ENCODE results near the gene CLP1.
A peak's percentile ranks its signal among the peaks of the same experiment; 100 is the strongest.
"Not testable (repeated sequence)": the region's sequence is repeated elsewhere in the genome, so short reads cannot be mapped to it uniquely, and the experiment has no call there.

CLP1 gene

DNA sequence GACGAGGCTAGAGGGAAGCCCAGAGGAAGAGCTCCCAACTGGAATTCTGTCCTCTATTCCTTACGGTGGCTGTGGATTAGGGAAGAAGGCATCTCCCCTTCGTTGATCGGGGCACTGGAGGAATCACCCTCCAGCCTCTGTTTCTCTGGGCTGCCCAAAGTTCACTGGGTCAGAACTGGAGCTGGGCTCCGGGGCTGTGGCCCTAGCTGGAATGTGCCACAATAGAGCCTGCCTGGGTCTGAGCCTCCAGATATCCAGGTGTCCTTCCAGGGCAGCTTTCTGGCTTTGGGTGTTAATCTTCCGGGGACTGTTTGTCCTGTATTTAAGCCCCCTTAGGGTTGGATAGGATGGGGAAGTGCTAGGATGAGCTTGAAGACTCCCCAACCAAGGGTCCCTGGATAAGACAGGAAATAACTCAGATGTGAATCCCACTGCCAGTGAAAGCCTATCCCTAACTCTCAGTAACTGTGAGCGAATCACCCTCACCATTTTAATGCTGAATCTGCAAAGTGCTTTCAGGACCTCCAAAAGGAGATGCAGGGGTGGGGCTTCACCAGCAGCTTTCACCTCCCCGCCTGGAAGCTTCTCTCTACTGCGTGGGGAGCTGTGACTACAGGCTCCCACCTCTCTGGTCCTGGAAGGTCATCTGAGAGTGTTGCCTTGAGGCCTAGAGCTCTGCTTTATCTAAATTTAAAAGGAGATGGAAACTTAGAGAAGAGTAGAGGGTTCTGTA lies 17.3 kb upstream of the CLP1 start:
- peak overlapping the region; percentile 59 for H3K4me3 ChIP-seq (ENCODE audit: low read depth, low read length)

DNA sequence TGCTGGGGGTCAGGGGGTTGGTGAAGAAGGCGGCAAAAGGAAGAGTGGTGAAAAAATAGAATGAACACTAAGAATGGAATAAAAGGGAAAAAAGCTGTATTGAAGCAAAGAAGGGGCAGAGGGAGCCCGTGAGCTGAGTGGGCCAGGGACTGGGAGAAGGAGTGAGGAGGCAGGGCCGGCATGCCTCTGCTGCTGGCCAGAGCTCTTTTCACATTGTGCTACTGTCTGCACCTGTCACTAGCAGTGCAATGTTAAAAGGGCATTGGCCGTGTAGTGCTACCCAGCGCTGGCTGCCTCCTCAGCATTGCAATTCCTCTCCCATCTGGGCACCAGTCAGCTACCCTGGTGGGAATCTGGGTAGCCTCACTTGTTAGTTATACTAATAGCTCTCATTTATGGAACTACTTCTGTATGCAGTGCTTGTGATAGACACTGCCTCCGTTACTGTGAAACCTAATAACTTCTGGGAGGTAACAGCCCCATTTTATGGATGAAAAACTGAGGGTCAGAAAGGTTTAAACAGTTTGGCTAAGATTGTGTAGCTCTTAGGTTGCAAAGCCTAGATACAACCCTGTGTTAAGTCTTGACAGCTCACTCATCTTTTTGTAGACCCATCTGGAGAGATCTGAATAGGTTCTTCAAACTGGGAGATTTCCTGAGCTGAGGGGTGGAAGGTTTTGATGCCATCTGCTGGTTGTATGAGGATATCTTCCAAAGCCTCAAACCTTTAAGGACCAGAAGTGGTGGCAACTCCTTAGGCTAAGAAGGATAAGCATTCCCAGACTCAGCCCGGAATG lies 16.4 kb upstream of the CLP1 start:
- H3K4me3 ChIP-seq (ENCODE audit: low read depth, low read length): no peak overlapping the region

DNA sequence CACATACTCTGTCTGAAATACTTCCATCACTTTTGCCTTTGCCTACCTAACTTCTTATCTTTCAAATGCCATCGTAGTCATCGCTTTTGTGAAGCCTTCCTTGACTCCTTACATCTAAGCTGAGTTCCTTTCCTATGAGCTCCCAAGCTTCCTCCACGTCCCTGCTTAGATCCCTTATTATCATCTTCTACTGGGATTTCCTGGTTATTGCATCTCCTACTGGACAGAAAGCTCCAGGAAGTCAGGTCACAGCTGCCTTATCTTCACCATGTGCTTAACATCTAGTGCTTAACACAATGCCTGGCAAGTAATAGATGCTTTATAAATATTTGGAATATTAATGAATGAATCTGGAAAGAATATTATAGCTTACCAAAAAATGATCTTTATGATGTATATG lies 13.8 kb upstream of the CLP1 start:
- no peak overlapping the region for H3K4me3 ChIP-seq (ENCODE audit: low read depth, low read length)

DNA sequence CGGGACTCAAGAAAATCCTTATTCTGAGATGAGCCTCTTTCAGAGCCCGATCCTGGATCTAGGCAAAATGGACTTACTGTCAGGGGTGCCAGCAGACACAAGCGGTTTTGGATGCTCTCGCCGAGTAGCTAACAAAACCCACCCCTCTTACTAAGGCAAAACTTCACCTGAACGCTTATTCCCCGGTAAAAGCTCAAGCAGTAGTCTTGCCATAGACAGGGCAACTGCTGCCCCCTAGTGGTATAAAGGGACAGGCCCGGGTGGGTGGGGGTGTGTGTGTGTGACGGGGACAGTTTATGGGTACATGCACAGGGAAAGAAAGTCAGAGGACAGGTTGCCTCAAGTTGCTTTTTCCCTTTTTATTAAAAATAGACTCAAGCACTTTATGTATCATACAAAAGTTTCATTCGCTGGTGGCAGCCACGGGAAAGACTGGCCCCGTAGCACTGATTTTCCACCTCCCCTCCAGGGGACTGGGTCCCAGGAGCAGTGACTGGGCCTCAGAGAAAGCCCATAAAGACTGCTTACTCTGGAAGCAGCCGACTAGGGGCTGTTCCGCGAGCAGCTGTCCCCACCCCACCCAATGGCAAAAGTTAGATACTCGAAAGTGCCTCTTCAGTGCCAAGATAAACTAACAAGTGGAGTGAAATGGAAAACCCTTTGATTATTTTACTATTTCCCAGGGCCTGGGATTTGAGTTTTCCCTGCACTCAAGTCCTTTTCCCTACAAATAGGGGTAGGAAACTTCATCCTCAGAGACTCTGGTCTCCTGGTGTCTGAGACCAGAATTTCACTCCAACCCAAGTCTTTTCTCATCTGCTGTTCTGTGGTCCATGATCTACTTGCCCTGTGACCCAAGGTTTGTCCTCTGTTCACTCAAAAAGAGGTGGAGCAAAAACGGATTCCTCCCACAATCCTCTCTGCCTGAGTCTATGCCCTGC lies 12.5 kb upstream of the CLP1 start:
- H3K4me3 ChIP-seq (ENCODE audit: low read depth, low read length): no peak overlapping the region

DNA sequence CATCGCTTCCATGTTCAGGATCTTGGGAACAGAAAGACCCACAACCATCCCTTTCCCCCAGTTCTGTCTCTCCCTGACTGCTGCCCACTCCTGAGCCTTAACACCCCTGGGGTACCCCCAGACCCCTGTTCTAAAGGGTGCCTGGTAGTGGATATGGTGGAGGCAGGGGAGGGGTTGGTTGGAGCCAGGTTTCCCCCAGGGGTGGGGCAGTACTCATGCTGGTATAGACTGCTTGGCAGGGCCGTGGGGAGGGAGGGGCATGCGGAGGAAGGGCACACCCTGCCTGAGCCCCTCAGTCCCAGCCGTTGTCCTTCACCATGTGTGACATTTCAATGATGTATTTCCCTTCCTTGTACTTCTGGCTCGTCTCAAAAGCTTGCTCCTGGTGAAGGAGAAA lies 11.9 kb upstream of the CLP1 start:
- H3K4me3 ChIP-seq (ENCODE audit: low read depth, low read length): no peak overlapping the region

DNA sequence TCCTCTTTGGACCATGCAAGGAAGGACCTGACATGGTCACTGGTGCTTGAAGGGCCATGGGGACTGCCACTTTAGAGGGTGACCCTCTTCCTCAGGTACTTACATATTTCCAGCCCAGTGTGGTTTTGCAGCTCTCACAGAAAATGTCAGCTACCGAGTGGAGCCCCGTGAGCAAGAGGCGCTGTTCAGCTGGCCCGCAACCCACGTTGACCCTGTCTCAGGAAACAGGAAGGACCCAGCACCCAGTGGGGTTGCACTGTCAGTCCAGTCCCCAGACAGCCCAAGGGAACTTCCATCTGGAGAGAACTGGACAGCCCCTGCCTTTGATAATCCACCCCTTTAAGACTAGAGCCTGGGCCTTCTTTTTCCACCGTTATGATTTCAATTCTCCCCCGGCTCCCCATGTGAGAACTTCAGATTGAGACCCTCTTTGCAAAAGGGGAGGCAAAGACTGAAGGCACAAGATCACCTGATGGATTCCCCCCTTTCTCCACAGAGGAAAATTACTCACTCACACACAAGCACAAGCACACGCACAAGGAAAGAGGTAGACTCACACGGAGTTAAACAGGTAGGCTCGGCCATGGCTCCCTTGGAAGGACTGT lies 11.3 kb upstream of the CLP1 start:
- no peak overlapping the region for H3K4me3 ChIP-seq (ENCODE audit: low read depth, low read length)

DNA sequence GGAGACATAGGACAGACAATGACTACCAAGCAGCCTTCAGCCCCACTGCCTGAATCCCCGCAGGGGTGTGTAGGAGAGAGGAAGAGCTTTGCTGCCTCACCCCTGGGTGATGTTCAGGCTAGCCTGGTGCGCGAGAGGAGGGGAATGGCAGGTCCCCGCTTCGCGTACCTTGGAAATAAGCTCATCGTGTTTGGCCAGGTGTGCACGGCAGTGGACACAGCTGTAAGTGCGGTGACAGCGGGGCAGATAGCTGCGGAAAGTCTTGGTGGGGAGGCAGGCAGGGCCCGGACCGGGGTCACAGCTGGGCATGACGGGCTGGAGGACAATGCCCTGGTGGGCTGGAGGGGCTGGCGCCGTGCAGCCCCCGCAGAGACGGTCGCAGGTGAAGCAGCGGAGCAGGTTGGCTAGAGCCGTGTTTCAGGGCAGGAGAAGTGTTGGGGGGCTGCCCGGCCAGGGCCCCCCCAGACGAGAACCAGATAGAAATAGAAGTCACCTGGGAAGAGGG lies 10.7 kb upstream of the CLP1 start:
- no peak overlapping the region for H3K4me3 ChIP-seq (ENCODE audit: low read depth, low read length)

DNA sequence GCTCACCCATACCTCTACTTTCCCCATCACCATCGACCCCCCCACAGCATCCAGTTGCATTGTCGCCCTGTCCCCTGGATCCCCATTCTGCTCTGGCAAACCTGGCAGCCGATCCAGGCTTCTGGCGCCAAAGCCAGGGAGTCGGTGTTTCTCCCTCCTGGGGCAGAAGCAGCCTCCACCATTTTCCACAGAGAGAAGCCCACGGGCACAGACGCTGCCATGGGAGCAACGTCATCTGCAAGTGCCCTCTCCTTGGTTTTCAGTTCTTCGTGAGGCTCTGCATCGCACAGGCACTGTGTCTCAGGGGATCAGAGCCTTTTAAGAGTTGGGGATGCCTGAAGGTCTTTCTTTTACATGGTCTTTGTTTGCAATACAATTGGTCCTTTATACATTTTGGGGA lies 10.2 kb upstream of the CLP1 start:
- no peak overlapping the region for H3K4me3 ChIP-seq (ENCODE audit: low read depth, low read length)

DNA sequence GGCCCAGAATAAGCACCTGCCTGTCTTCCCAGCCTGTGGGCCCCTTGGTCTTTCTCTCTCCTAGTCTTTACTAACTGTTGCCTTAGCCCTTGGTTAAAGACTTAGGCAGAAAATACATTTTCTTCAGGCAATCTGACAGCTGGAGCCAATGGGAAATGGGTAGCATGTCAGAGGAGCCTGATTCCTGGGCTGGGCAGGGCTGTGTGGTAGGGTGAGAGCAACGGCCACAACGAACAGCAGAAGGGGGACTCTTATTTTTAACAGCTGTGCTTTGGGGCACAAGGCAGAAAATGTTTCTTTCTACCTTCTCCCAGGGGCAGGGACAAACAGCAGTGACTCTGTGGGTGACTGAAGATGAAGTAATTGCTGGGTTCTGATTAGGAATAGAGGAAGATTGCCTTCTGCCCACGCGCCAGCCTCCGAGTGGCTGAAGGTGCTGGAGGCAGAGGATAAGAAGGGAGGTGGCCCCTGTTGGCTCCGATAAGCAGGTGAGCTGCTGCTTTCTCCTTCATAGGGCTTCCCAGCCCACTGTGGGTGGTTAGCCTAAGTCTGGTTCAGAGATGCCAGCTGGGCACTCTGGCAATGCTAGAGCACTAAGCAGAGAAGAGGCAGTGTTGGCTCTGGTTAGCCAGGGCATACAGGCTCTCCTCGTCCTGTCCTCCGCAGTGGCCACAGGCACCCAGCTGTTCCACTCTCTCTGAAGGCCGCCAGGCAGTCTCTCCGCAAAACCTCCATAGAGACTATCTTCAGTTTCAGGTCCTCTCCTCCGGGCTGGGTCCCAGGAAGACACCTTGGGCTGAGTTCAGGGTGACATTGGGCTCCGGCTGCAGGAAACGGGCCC lies 9.4 kb upstream of the CLP1 start:
- H3K4me3 ChIP-seq (ENCODE audit: low read depth, low read length): peak overlapping the region; percentile 25

DNA sequence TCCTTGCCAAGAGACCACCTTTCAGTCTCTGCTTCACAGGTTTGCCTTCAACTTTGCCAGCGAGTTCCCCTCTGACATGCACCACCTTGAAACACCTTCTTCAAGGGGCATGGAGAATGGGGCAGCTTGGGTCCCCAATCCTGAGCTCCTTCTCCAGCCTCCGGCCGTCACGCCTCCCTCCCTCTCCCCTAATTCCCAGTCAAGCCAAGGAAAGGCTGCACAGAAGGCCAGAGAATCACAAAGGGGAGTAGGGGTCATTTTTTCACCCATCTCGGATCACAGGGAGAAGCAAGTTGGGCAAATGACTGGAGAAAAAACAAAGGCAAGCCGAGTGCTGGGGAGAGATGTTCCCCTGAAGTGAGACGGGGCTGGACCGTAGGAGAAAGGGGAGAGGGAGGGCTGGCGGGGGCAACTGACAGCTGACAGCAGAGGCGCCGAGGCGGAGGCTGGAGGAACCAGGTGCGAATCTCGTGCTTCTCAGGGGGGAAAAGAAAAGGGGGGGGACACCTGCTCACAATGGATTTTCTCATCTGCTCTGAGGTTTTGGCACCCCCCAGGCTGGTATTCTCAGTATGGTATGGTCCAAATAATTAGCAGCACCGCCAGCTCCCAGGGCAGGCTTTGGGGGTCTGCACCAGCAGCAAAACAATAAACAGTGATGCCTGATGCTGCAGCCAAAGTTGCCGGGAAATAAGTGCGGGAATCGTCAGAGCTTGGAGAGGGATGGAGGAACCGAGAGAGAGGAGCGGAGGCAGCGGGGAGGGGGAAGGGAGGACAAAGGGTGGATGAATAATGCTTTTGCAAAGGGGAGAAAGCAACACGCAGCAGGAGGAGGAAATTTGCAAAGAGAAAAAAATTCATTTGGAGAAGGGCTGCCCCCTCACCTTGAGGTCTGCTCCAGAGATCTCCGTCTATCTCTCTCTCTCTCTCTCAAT lies 8.5 kb upstream of the CLP1 start:
- peak overlapping the region; percentile 36 for H3K4me3 ChIP-seq (ENCODE audit: low read depth, low read length)

DNA sequence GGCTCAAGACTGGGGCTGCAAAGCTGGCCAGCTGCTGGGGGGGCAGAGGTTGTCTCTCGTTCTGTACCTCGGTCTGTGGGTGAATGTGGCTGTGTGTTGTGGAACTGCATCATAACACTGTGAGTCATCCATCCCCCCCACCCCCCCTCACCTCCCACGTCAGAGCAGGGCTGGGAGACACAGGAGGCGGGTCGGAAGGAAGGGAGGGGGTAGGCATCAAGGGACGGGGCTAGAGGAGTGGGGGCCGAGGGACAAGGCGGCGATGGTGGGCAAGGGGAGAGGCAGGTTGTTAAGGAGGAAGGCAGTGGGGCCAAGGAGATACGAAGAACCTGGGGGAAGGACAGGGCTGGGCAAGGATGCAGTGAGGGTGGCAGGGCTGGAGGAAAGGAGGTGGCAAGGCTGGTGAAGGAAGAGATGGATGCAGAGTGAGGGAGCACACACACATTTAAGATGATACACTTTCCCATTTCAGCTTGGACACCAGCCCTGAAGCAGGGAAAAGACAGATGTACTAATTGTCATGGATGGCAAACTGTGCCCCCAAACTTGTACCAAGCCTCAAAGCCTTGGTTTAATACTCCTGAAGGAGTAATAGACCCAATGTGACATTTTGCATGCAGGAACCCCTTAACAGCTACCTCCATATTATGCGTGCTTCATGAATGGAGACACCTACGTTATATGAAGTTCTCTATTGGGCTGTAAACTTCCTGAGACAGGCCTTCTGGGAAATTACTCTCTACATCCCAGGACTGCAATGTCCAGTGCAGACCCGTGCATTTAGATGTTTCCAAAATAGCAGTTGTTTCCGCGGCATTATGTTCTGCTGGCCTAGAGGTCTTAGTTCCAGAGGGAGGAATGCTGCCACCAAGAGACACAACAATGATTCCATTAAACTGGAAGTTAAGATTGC lies 7.5 kb upstream of the CLP1 start, which contains the start of gene YPEL4:
YPEL4 (minus strand) TSS at position 87 of the 913 bp plus-strand sequence. CDS start 2,805 bp downstream, outside the sequence.
- peak within 1 kb of the TSS; percentile 36 for H3K4me3 ChIP-seq (ENCODE audit: low read depth, low read length)

DNA sequence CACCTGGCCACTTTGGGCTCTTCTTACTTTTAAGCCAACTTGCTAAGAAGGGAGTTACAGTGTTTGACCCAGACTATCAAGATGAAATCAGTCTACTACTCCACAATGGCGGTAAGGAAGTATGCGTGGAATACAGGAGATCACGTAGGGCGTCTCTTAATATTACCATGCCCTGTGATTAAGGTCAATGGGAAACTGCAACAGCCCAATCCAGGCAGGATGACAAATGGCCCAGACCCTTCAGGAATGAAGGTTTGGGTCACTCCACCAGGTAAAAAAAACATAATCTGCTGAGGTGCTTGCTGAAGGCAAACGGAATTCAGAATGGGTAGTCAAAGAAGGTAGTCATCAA lies 6.8 kb upstream of the CLP1 start:
- H3K4me3 ChIP-seq (ENCODE audit: low read depth, low read length): no peak overlapping the region

DNA sequence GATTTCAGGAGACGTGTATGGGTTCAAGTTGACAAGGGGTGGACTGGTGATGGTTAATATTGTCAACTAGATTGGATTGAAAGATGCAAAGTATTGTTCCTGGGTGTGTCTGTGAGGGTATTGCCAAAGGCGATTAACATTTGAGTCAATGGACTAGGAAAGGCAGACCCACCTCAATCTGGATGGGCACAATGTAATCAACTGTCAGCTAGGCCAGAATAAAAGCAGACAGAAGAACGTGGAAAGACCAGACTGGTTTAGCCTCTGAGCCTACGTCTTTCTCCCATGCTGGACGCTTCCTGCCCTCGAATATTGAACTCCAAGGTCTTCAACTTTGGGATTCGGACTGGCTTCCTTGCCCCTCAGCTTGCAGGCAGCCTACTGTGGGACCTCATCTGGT lies 6.2 kb upstream of the CLP1 start:
- H3K4me3 ChIP-seq (ENCODE audit: low read depth, low read length): no peak overlapping the region

DNA sequence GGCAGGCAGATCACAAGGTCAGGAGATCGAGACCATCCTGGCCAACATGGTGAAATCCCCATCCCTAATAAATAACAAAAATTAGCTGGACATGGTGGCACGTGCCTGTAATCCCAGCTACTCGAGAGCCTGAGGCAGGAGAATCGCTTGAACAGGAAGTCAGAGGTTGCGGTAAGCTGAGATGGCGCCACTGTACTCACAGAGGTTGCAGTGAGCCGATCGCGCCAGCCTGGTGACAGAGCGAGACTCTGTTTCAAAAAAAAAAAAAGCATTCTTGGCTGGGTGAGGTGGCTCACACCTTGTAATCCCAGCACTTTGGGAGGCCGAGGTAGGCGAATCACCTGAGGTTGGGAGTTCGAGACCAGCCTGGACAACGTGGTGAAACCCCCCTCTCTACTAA lies 5.3 kb upstream of the CLP1 start:
- not testable (repeated sequence) for H3K4me3 ChIP-seq (ENCODE audit: low read depth, low read length)

DNA sequence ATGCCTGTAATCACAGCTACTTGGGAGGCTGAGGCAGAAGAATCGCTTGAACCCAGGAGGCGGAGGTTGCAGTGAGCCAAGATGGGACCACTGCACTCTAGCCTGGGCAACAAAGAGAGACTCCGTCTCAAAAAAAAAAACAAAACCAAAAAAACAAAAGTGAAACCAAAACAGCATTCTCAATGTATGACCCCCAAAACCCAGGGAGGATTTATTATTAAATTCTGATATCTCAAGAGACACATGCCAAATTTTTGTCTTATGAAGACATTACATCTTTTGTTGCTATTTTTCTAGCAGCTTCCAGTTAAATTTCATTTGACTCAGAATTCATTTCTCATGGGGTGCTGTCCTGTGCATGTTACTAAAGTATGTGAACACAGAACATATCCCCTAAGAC lies 4.9 kb upstream of the CLP1 start:
- H3K4me3 ChIP-seq (ENCODE audit: low read depth, low read length): no peak overlapping the region

DNA sequence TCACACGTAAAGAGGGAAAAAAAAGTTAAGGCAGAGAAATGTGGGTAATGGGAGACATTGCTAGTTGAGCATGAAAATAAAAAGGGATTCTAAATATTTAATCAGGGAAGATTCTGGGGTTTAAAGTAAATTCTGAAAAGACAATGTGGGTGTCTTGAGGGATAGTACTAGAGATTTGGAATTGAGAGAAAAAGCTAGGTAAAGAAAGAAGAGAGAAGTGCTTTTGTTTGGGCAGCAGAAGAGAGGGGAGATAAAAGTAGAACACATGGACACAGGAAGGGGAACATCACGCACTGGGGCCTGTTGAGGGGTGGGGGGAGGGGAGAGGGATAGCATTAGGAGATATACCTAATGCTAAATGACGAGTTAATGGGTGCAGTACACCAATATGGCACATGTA lies 4.4 kb upstream of the CLP1 start:
- no peak overlapping the region for H3K4me3 ChIP-seq (ENCODE audit: low read depth, low read length)

DNA sequence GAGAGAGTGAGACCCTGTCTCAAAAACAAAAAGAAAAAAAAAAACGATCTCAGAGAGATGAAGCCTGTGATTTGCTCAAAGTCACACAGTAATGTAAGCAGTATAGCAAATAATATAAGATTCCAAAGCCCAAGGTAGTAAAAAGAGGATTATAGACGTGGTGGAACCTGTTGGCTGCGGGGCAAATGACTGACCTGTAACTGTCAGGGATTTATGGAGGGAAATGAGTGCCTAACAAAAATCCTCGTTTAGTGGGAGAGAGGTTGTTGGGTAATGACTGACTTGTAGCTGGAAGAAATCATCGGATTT lies 723 bp upstream of the CLP1 start:
- H3K4me3 ChIP-seq (ENCODE audit: low read depth, low read length): peak overlapping the region; percentile 6

DNA sequence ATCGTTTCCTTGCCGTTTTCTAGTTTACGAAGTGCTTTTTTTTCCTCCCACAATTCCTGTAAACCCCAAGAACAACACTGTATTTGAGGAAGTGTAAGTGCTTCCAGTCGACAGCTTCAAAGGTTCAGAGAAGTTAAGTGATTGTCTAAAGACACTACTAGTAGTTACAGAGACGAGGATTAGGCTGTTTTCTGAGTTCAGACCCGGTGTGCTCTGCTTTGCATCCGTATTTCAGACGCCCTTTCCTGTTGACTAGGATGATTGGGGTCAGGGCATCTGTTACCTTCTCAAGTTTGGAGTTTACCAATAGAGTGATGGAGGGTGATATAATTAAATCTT lies 430 bp downstream of the CLP1 start:
- H3K4me3 ChIP-seq (ENCODE audit: low read depth, low read length): peak overlapping the region; percentile 93

All from iPS-11a (cell line).